SK-N-SH (cell line): ENCODE measurements around the gene EXOC2. TPM values are rescaled to one million over a fixed set of nuclear protein-coding genes. Genes with fewer than 3 reads are reported as not detected.

ENCODE experiments used
- CTCF ChIA-PET: fragments of 300-600, 350-600 bp; formaldehyde crosslinking; extraction: SDS; loops from one replicate; lab custom pipeline; 2021; lab: Yijun Ruan, JAX
- POLR2A ChIA-PET: fragments of 350-600 bp; sonication (Branson Sonifier 250); formaldehyde crosslinking; extraction: SDS; loops from one replicate; lab custom pipeline; 2020; ENCODE audit warnings: antibody characterized with exemption, inconsistent platforms; lab: Yijun Ruan, JAX
- DNase-seq: peaks from one replicate; pipeline ENCODE4 v3.0.0; 2012
- H2AFZ ChIP-seq: fragments of 200-600 bp; sonication (generic); 2 replicates; pipeline ENCODE4 v1.8.1; 2016; ENCODE audit warnings: antibody characterized with exemption, mild to moderate bottlenecking, low read depth
- H3F3A ChIP-seq: fragments of 200-600 bp; sonication (generic); replicated peaks from 2 replicates; pipeline ENCODE3; 2016; ENCODE audit warnings: antibody characterized with exemption, mild to moderate bottlenecking; ENCODE audit not compliant: insufficient read depth
- H3K27ac ChIP-seq, 2 experiments: fragments of 200-500 bp in 1 of 2; fragments of 200-600 bp in 1 of 2; sonication (Bioruptor generic) in 1 of 2; sonication (generic), shearing (Covaris generic) in 1 of 2; 2 replicates each; pipeline versions ENCODE4 v1.5.1 to v1.6.1; 2014 to 2016; ENCODE audit warnings: low read depth in 2 of 2, inconsistent platforms in 1 of 2, low read length in 1 of 2, mild to moderate bottlenecking in 1 of 2, mixed read lengths in 1 of 2
- H3K27me3 ChIP-seq: fragments of 200-600 bp; sonication (generic), shearing (Covaris generic); 2 replicates; pipeline ENCODE4 v1.6.1; 2016; ENCODE audit warnings: mixed run types; ENCODE audit not compliant: insufficient read depth
- H3K36me3 ChIP-seq, 2 experiments: fragments of 200-500 bp in 1 of 2; fragments of 200-600 bp in 1 of 2; sonication (Bioruptor generic) in 1 of 2; sonication (generic) in 1 of 2; replicated peaks in 1 of 2; 2 replicates each; pipeline versions ENCODE3 to v1.5.1; 2014 to 2016; ENCODE audit warnings: low read length in 1 of 2, mild to moderate bottlenecking in 1 of 2; ENCODE audit not compliant: insufficient read depth in 2 of 2, control insufficient read depth in 1 of 2
- H3K4me1 ChIP-seq, 2 experiments: fragments of 200-500 bp in 1 of 2; fragments of 200-600 bp in 1 of 2; sonication (Bioruptor generic) in 1 of 2; sonication (generic), shearing (Covaris generic) in 1 of 2; 2 replicates each; pipeline versions ENCODE4 v1.5.1 to v1.6.1; 2014 to 2016; ENCODE audit warnings: low read depth in 1 of 2, low read length in 1 of 2, mixed run types in 1 of 2; ENCODE audit not compliant: insufficient read depth in 2 of 2, control insufficient read depth in 1 of 2
- H3K4me2 ChIP-seq: fragments of 200-600 bp; sonication (generic), shearing (Covaris generic); 2 replicates; pipeline ENCODE4 v1.6.1; 2017; ENCODE audit warnings: mixed run types
- H3K4me3 ChIP-seq, 2 experiments: fragments of 200-500 bp in 1 of 2; fragments of 200-600 bp in 1 of 2; sonication (Bioruptor generic) in 1 of 2; sonication (generic), shearing (Covaris generic) in 1 of 2; 2 replicates each; pipeline versions ENCODE4 v1.5.1 to v1.8.1; 2014 to 2016; ENCODE audit warnings: low read depth in 2 of 2, inconsistent platforms in 1 of 2, low read length in 1 of 2, mild to moderate bottlenecking in 1 of 2, mixed read lengths in 1 of 2, moderate library complexity in 1 of 2
- H3K79me2 ChIP-seq: fragments of 200-600 bp; sonication (generic); 2 replicates; pipeline ENCODE4 v1.8.1; 2017; ENCODE audit warnings: mild to moderate bottlenecking; ENCODE audit not compliant: insufficient read depth
- H3K9ac ChIP-seq: fragments of 200-600 bp; sonication (generic); 2 replicates; pipeline ENCODE4 v1.6.1; 2017; ENCODE audit warnings: mixed run types
- H3K9me2 ChIP-seq: fragments of 200-600 bp; sonication (generic); 2 replicates; pipeline ENCODE4 v1.6.1; 2017; ENCODE audit warnings: mixed run types
- H3K9me3 ChIP-seq: fragments of 200-600 bp; sonication (generic); 2 replicates; pipeline ENCODE4 v1.6.1; 2017; ENCODE audit warnings: mixed run types, mild to moderate bottlenecking, moderate library complexity
- H4K20me1 ChIP-seq: fragments of 200-600 bp; sonication (generic); 2 replicates; pipeline ENCODE4 v1.6.1; 2017; ENCODE audit warnings: mild to moderate bottlenecking, mixed run types; ENCODE audit not compliant: insufficient read depth
- CHD2 ChIP-seq: fragments of 150-350 bp; IDR thresholded peaks from 2 replicates; pipeline ENCODE4 v1.6.1; 2018; ENCODE audit warnings: low read length; ENCODE audit not compliant: partially characterized antibody
- ELF1 ChIP-seq: IDR thresholded peaks from 2 replicates; pipeline ENCODE4 v1.4.0; 2012
- EP300 ChIP-seq, 2 experiments: IDR thresholded peaks; 2 replicates each; pipeline versions ENCODE4 v1.4.0 to v1.6.1; 2012; ENCODE audit warnings: borderline replicate concordance in 1 of 2, low read depth in 1 of 2, low read length in 1 of 2
- EZH2phosphoT487 ChIP-seq: fragments of 200-600 bp; sonication (generic); IDR thresholded peaks from 2 replicates; pipeline ENCODE4 v1.6.1; 2017; ENCODE audit warnings: low read depth, mixed run types, mild to moderate bottlenecking, antibody characterized with exemption, moderate library complexity, borderline replicate concordance
- FOSL2 ChIP-seq: IDR thresholded peaks from 2 replicates; pipeline ENCODE4 v1.4.0; 2012; ENCODE audit warnings: low read depth, mild to moderate bottlenecking, moderate library complexity, borderline replicate concordance
- FOXM1 ChIP-seq: IDR thresholded peaks from 2 replicates; pipeline ENCODE4 v1.4.0; 2012; ENCODE audit warnings: low read depth, mild to moderate bottlenecking
- IRF3 ChIP-seq: fragments of 150-350 bp; IDR thresholded peaks from 2 replicates; pipeline ENCODE4 v1.6.1; 2016; ENCODE audit warnings: mild to moderate bottlenecking, low read depth, low read length
- MAX ChIP-seq: IDR thresholded peaks from 2 replicates; pipeline ENCODE4 v1.4.0; 2012; ENCODE audit warnings: low read depth
- MXI1 ChIP-seq: IDR thresholded peaks from 2 replicates; pipeline ENCODE4 v1.6.1; 2012; ENCODE audit warnings: mild to moderate bottlenecking, low read depth, low read length, improper control_type of control experiment
- NRF1 ChIP-seq: IDR thresholded peaks from 2 replicates; pipeline ENCODE4 v1.6.1; 2012; ENCODE audit warnings: low read depth, mild to moderate bottlenecking, low read length
- POLR2AphosphoS5 ChIP-seq: IDR thresholded peaks from 2 replicates; pipeline ENCODE4 v1.6.1; 2012; ENCODE audit warnings: low read depth, low read length
- REST ChIP-seq: IDR thresholded peaks from 2 replicates; pipeline ENCODE4 v1.6.1; 2012; ENCODE audit warnings: mild to moderate bottlenecking, low read depth, low read length, moderate library complexity
- RXRA ChIP-seq: IDR thresholded peaks from 2 replicates; pipeline ENCODE4 v1.4.0; 2012; ENCODE audit warnings: low read depth, mild to moderate bottlenecking, borderline replicate concordance
- SMC3 ChIP-seq: IDR thresholded peaks from 2 replicates; pipeline ENCODE4 v1.6.1; 2012; ENCODE audit warnings: low read depth, low read length, improper control_type of control experiment
- TCF12 ChIP-seq: IDR thresholded peaks from 2 replicates; pipeline ENCODE4 v1.4.0; 2012
- TEAD4 ChIP-seq: IDR thresholded peaks from 2 replicates; pipeline ENCODE4 v1.4.0; 2012; ENCODE audit warnings: mild to moderate bottlenecking, borderline replicate concordance; ENCODE audit not compliant: insufficient read depth
- USF2 ChIP-seq: fragments of 150-350 bp; IDR thresholded peaks from 2 replicates; pipeline ENCODE4 v1.6.1; 2017; ENCODE audit warnings: antibody characterized with exemption, low read length, low read depth, borderline replicate concordance
- YY1 ChIP-seq: IDR thresholded peaks from 2 replicates; pipeline ENCODE4 v1.4.0; 2012; ENCODE audit warnings: low read depth, mild to moderate bottlenecking
- ZBTB33 ChIP-seq: IDR thresholded peaks from 2 replicates; pipeline ENCODE4 v1.4.0; 2012; ENCODE audit warnings: low read depth, borderline replicate concordance
- WGBS: methylation state at CpG from one replicate; pipeline ENCODE4 v1.1.6; 2017; ENCODE audit warnings: low lambda C conversion rate; 5-methylcytosine and 5-hydroxymethylcytosine counted together
- polyA plus RNA-seq, 3 experiments: library from polyadenylated mRNA; depleted of rRNA; stranded (reverse); fragments of >200 nt; gene quantifications; 2 replicates each; pipeline ENCODE4 v1.2.3, GENCODE V29; 2012

The EXOC2 gene
- polyA plus RNA-seq, 1 of the 3 experiments (the other 2 are of a cell fraction): 10.6 TPM

GRCh38 chr6:677919-678318 is 15.0 kb downstream of the EXOC2 start:
- Histone ChIP-seq H3K27ac (no peak overlapping the region), H3K9me2 (no peaks in the 10 kb centered on the region), H3K27me3 (no peaks in the 10 kb centered on the region), H2AFZ (no peak overlapping the region), H3K9ac (no peak overlapping the region), H3K79me2 (peaks cover 59% of the 10 kb centered on the region), H3K4me3 (no peak overlapping the region), H3F3A (peaks cover 3% of the 10 kb centered on the region), H3K36me3 (no peaks in the 10 kb centered on the region), H4K20me1 (0 out of 2 replicates have a peak, but pooled peaks cover 7% of the 10 kb centered on the region), H3K4me2 (no peak overlapping the region), H3K4me1 (peaks cover 0 to 3% of the 10 kb centered on the region in 2 experiments; a peak in 2 of 4 replicates), H3K9me3 (no peaks in the 10 kb centered on the region)
- TF ChIP-seq EZH2phosphoT487: no peak
- TF ChIP-seq YY1: no peak
- TF ChIP-seq NRF1: no peak
- no peak for TF ChIP-seq USF2
- TF ChIP-seq TEAD4: no peak
- no peak for TF ChIP-seq EP300 (IDR thresholded peaks at IDR 0.05; ENCODE audit: borderline replicate concordance in 1 of 2, low read depth in 1 of 2, low read length in 1 of 2)
- no peak for TF ChIP-seq TCF12
- no peak for TF ChIP-seq FOXM1
- no peak for TF ChIP-seq ZBTB33
- no peak for TF ChIP-seq POLR2AphosphoS5
- no peak for TF ChIP-seq MAX
- 96% methylated on average over 4 of the region's 4 CpGs for WGBS
- POLR2A ChIA-PET: no interaction called here
- no peak for DNase-seq
- CTCF ChIA-PET: interaction anchor here (1.0 kb wide), 1 partner anchor 27 kb away, joined by 4 read pairs; no protein-coding TSS in a partner anchor

GRCh38 chr6:674956-675355 is 18.0 kb downstream of the EXOC2 start:
- no peak overlapping the region for H3K4me2 ChIP-seq
- no peak overlapping the region for H3K27ac ChIP-seq
- TF ChIP-seq NRF1 (no peak), EP300 (IDR thresholded peaks at IDR 0.05; ENCODE audit: borderline replicate concordance in 1 of 2, low read depth in 1 of 2, low read length in 1 of 2) (no peak), IRF3 (no peak), REST (no peak), SMC3 (no peak), CHD2 (no peak), POLR2AphosphoS5 (no peak), RXRA (no peak), ELF1 (no peak), TEAD4 (no peak), FOSL2 (no peak), MXI1 (no peak)

More at GRCh38 chr6:674956-675355, 18.0 kb downstream of the EXOC2 start:
- no peak overlapping the region for H3K9ac ChIP-seq
- 0 out of 2 replicates have a peak, but pooled peaks cover 5% of the 10 kb centered on the region for H4K20me1 ChIP-seq
- DNase-seq: no peak
- H3K4me3 ChIP-seq: no peak overlapping the region
- ChIA-PET CTCF (no interaction called here), POLR2A (no interaction called here)
- peaks cover 48% of the 10 kb centered on the region for H3K79me2 ChIP-seq
- no peaks in the 10 kb centered on the region for H3K9me2 ChIP-seq
- H3K36me3 ChIP-seq: peaks cover 0 to 4% of the 10 kb centered on the region in 2 experiments
- no peaks in the 10 kb centered on the region for H3K9me3 ChIP-seq
- peaks cover 3% of the 10 kb centered on the region for H3F3A ChIP-seq
- no peaks in the 10 kb centered on the region for H3K27me3 ChIP-seq
- no peaks in the 10 kb centered on the region for H3K4me1 ChIP-seq
- H2AFZ ChIP-seq: no peak overlapping the region
- WGBS: 96% methylated on average over 3 of the region's 3 CpGs
